Naive thymus-derived CD4-positive, alpha-beta T cell (primary cell): ENCODE results near the gene CABP4. TPM values are rescaled to one million over a fixed set of nuclear protein-coding genes. Genes with fewer than 3 reads are reported as not detected.

ENCODE experiments used
- ATAC-seq: fragments of 150-1000 bp; cut with Tn5 transposase; 2 replicates; pipeline ENCODE4 v1.10.0; 2021; ENCODE audit warnings: mild to moderate bottlenecking, moderate library complexity
- CTCF ChIA-PET: fragments of 350-600 bp; sonication (Branson Sonifier 250); formaldehyde crosslinking; loops from one replicate; lab custom pipeline; 2021; ENCODE audit warnings: antibody characterized with exemption; lab: Charles Lee
- POLR2A ChIA-PET: fragments of 350-600 bp; sonication (Branson Sonifier 250); formaldehyde crosslinking; loops from one replicate; lab custom pipeline; 2021; ENCODE audit warnings: antibody characterized with exemption, inconsistent platforms; lab: Charles Lee
- DNase-seq, 9 donors: peaks; one replicate each; pipeline versions ENCODE4 v3.0.0 to v3.0.0-alpha.2; 2020 to 2022; ENCODE audit warnings: mixed read lengths in 1 of 9
- H3K27ac ChIP-seq: one replicate; pipeline ENCODE4 v1.7.0; 2013; ENCODE audit warnings: mild to moderate bottlenecking, low read depth, low read length, moderate library complexity
- H3K27me3 ChIP-seq, 2 donors: one replicate each; pipeline ENCODE4 v1.7.0; 2013; ENCODE audit warnings: low read length in 2 of 2, mild to moderate bottlenecking in 2 of 2, moderate library complexity in 2 of 2; ENCODE audit not compliant: control insufficient read depth in 2 of 2, insufficient read depth in 2 of 2
- H3K36me3 ChIP-seq, 3 experiments: 1 replicate in 2 of 3; 2 replicates in 1 of 3; pipeline ENCODE4 v1.7.0; 2013; ENCODE audit warnings: low read length in 3 of 3, mild to moderate bottlenecking in 3 of 3, moderate library complexity in 1 of 3; ENCODE audit not compliant: insufficient read depth in 3 of 3, control insufficient read depth in 2 of 3
- H3K4me1 ChIP-seq, 2 donors: one replicate each; pipeline ENCODE4 v1.7.0; 2013; ENCODE audit warnings: low read length in 2 of 2, mild to moderate bottlenecking in 2 of 2, moderate library complexity in 1 of 2; ENCODE audit not compliant: control insufficient read depth in 2 of 2, insufficient read depth in 2 of 2
- H3K4me3 ChIP-seq: 2 replicates; pipeline ENCODE4 v1.7.0; 2013; ENCODE audit warnings: mild to moderate bottlenecking, low read length
- H3K9me3 ChIP-seq, 3 experiments: 1 replicate in 2 of 3; 2 replicates in 1 of 3; pipeline ENCODE4 v1.7.0; 2013; ENCODE audit warnings: low read length in 3 of 3; ENCODE audit not compliant: control insufficient read depth in 2 of 3
- H3K27ac Mint-ChIP-seq, 9 donors: one replicate each; pipeline ENCODE4 v1.8.0; 2020 to 2022; ENCODE audit warnings: mixed read lengths in 9 of 9, mild to moderate bottlenecking in 8 of 9, moderate library complexity in 5 of 9, inconsistent platforms in 2 of 9
- H3K27me3 Mint-ChIP-seq, 5 donors: one replicate each; pipeline ENCODE4 v1.8.0; 2021 to 2022; ENCODE audit warnings: mixed read lengths in 5 of 5, mild to moderate bottlenecking in 1 of 5
- H3K36me3 Mint-ChIP-seq, 5 donors: one replicate each; pipeline ENCODE4 v1.8.0; 2020 to 2022; ENCODE audit warnings: mixed read lengths in 5 of 5, mild to moderate bottlenecking in 3 of 5, inconsistent platforms in 1 of 5
- H3K4me1 Mint-ChIP-seq, 7 donors: one replicate each; pipeline ENCODE4 v1.8.0; 2020 to 2022; ENCODE audit warnings: mixed read lengths in 7 of 7, mild to moderate bottlenecking in 3 of 7, inconsistent platforms in 1 of 7
- H3K4me3 Mint-ChIP-seq, 10 donors: one replicate each; pipeline ENCODE4 v1.8.0; 2020 to 2022; ENCODE audit warnings: mild to moderate bottlenecking in 10 of 10, mixed read lengths in 10 of 10, moderate library complexity in 6 of 10, inconsistent platforms in 2 of 10
- H3K9me3 Mint-ChIP-seq, 11 donors: one replicate each; pipeline ENCODE4 v1.8.0; 2020 to 2022; ENCODE audit warnings: mixed read lengths in 11 of 11, mild to moderate bottlenecking in 4 of 11, inconsistent platforms in 1 of 11, moderate library complexity in 1 of 11
- intact Hi-C, 2 donors: fragments of 100-400 bp; cut with micrococcal nuclease; formaldehyde crosslinking; loops; one replicate each; pipeline ENCODE4 v1.15.1; 2023
- polyA plus RNA-seq, 2 donors: library from polyadenylated mRNA; unstranded; fragments of 300-500 nt; fragmentation: Illumina TruSeq; gene quantifications; one replicate each; pipeline ENCODE4 v1.2.3, GENCODE V29; 2021
- total RNA-seq, 6 experiments: library from RNA in 5 of 6; stranded (reverse) in 5 of 6; gene quantifications; 1 replicate in 5 of 6; 2 replicates in 1 of 6; pipeline ENCODE4 v1.2.3 and lab custom pipeline; 2021 to 2026

The CABP4 gene
- total and polyA plus RNA-seq, 7 experiments from 2014 or later: 1.2 to 17.1 (median 2.9) TPM

GRCh38 chr11:67499808-67500483 lies 44.8 kb downstream of the CABP4 start:
- Mint-ChIP-seq H3K4me3 (no peak overlapping the region), H3K27me3 (no peaks in the 10 kb centered on the region), H3K36me3 (peaks cover 8 to 25% (median 11%) of the 10 kb centered on the region in 5 donors), H3K27ac (peak overlapping the region in 2 of 9 donors; percentile 23 to 75), H3K9me3 (peaks cover 0 to 3% (median 0%) of the 10 kb centered on the region in 11 donors), H3K4me1 (peaks cover 10 to 27% (median 23%) of the 10 kb centered on the region in 7 donors)
- intact Hi-C loops: no loop called here
- peaks cover 0 to 71% (median 6%) of the 10 kb centered on the region in 3 experiments for H3K36me3 ChIP-seq
- no peak overlapping the region for H3K4me3 ChIP-seq
- CTCF ChIA-PET: interaction anchor here (0.6 kb wide), 1 partner anchor 16 kb away, joined by 3 read pairs; no protein-coding TSS in a partner anchor
- no peak for ATAC-seq
- H3K4me1 ChIP-seq: peaks cover 9 to 12% of the 10 kb centered on the region in 2 donors
- H3K27me3 ChIP-seq: no peaks in the 10 kb centered on the region
- H3K27ac ChIP-seq: no peak overlapping the region
- DNase-seq: no peak
- no peaks in the 10 kb centered on the region for H3K9me3 ChIP-seq
- POLR2A ChIA-PET: interaction anchor here (0.9 to 1.8 kb wide), 4 partner anchors 16 to 95 kb away, joined by 3 to 7 read pairs (median 4); partner anchors contain the start of genes AIP and PTPRCAP

- ATAC-seq: no peak
- POLR2A ChIA-PET: interaction anchor here (0.9 to 1.8 kb wide), 3 partner anchors 15 to 95 kb away, joined by 3 to 7 read pairs (median 3); partner anchors contain the start of gene PTPRCAP
- Mint-ChIP-seq H3K9me3 (peaks cover 0 to 3% (median 0%) of the 10 kb centered on the region in 11 donors), H3K4me3 (no peak overlapping the region), H3K27ac (peak overlapping the region in 1 of 9 donors; percentile 74), H3K27me3 (no peaks in the 10 kb centered on the region), H3K36me3 (peaks cover 8 to 25% (median 11%) of the 10 kb centered on the region in 5 donors), H3K4me1 (peaks cover 11 to 28% (median 24%) of the 10 kb centered on the region in 7 donors)
- peaks cover 0 to 66% (median 6%) of the 10 kb centered on the region in 3 experiments for H3K36me3 ChIP-seq
- CTCF ChIA-PET: interaction anchor here (0.6 kb wide), 1 partner anchor 16 kb away, joined by 3 read pairs; no protein-coding TSS in a partner anchor
- H3K4me1 ChIP-seq: peaks cover 11 to 14% of the 10 kb centered on the region in 2 donors
- intact Hi-C loops: no loop called here
- DNase-seq: no peak
- no peaks in the 10 kb centered on the region for H3K27me3 ChIP-seq
- no peaks in the 10 kb centered on the region for H3K9me3 ChIP-seq
- H3K4me3 ChIP-seq: no peak overlapping the region
- H3K27ac ChIP-seq: no peak overlapping the region
These were observed 45.3 kb downstream of the CABP4 start for GRCh38 chr11:67500484-67500821.

- peak overlapping the region in 1 of 10 donors; percentile 68 for H3K4me3 Mint-ChIP-seq
- peaks cover 0 to 60% (median 6%) of the 10 kb centered on the region in 3 experiments for H3K36me3 ChIP-seq
- no peak for ATAC-seq
These were observed 45.9 kb downstream of the CABP4 start for GRCh38 chr11:67500831-67501715.

GRCh38 chr11:67501854-67502253 lies 46.7 kb downstream of the CABP4 start:
- H3K4me3 ChIP-seq: no peak overlapping the region
- peaks cover 0 to 3% (median 0%) of the 10 kb centered on the region in 11 donors for H3K9me3 Mint-ChIP-seq
- peak overlapping the region in 1 of 10 donors; percentile 38 for H3K4me3 Mint-ChIP-seq
- no peaks in the 10 kb centered on the region for H3K27me3 ChIP-seq
- DNase-seq: no peak
- intact Hi-C loops: no loop called here
- peaks cover 25 to 28% of the 10 kb centered on the region in 2 donors for H3K4me1 ChIP-seq
- H3K36me3 ChIP-seq: peaks cover 0 to 56% (median 6%) of the 10 kb centered on the region in 3 experiments
- ChIA-PET CTCF (interaction anchor here (1.0 kb wide), 1 partner anchor 111 kb away, joined by 3 read pairs; no protein-coding TSS in a partner anchor), POLR2A (interaction anchor here (0.8 to 5.0 kb wide), 7 partner anchors 9 to 101 kb away, joined by 3 to 28 read pairs (median 3); partner anchors contain the start of genes AIP and PPP1CA)
- no peaks in the 10 kb centered on the region for H3K9me3 ChIP-seq
- no peak overlapping the region for H3K27ac ChIP-seq
- peaks cover 23 to 40% (median 37%) of the 10 kb centered on the region in 7 donors for H3K4me1 Mint-ChIP-seq
- peaks cover 8 to 30% (median 11%) of the 10 kb centered on the region in 5 donors for H3K36me3 Mint-ChIP-seq
- no peak overlapping the region for H3K27ac Mint-ChIP-seq
- no peak for ATAC-seq
- no peaks in the 10 kb centered on the region for H3K27me3 Mint-ChIP-seq

More at GRCh38 chr11:67500831-67501715, 45.9 kb downstream of the CABP4 start:
- intact Hi-C loops: no loop called here
- no peak for DNase-seq
- no peak overlapping the region for H3K27ac ChIP-seq
- Mint-ChIP-seq H3K4me1 (peaks cover 16 to 32% (median 30%) of the 10 kb centered on the region in 7 donors), H3K36me3 (peaks cover 8 to 25% (median 11%) of the 10 kb centered on the region in 5 donors), H3K27ac (peak overlapping the region in 5 of 9 donors; percentile 10 to 74 (median 49)), H3K27me3 (no peaks in the 10 kb centered on the region), H3K9me3 (peaks cover 0 to 3% (median 0%) of the 10 kb centered on the region in 11 donors)
- H3K27me3 ChIP-seq: no peaks in the 10 kb centered on the region
- no peaks in the 10 kb centered on the region for H3K9me3 ChIP-seq
- ChIA-PET CTCF (no interaction called here), POLR2A (interaction anchor here (0.8 to 1.7 kb wide), 4 partner anchors 8 to 18 kb away, joined by 3 to 9 read pairs (median 3); partner anchors contain the start of gene AIP)
- H3K4me3 ChIP-seq: no peak overlapping the region
- peaks cover 17 to 20% of the 10 kb centered on the region in 2 donors for H3K4me1 ChIP-seq

GRCh38 chr11:67502328-67502979 lies 47.3 kb downstream of the CABP4 start:
- Histone ChIP-seq H3K4me1 (peaks cover 31 to 34% of the 10 kb centered on the region in 2 donors), H3K36me3 (peaks cover 0 to 55% (median 6%) of the 10 kb centered on the region in 3 experiments), H3K27me3 (no peaks in the 10 kb centered on the region), H3K4me3 (no peak overlapping the region), H3K9me3 (no peaks in the 10 kb centered on the region), H3K27ac (no peak overlapping the region)
- ChIA-PET POLR2A (interaction anchor here (0.8 to 5.0 kb wide), 7 partner anchors 9 to 102 kb away, joined by 3 to 28 read pairs (median 3); partner anchors contain the start of genes AIP and PPP1CA), CTCF (interaction anchor here (0.5 to 1.0 kb wide), 2 partner anchors 110 to 111 kb away, joined by 3 read pairs; no protein-coding TSS in a partner anchor)
- H3K27me3 Mint-ChIP-seq: no peaks in the 10 kb centered on the region
- H3K4me3 Mint-ChIP-seq: peak overlapping the region; percentile 48 to 95 (median 76)
- peak overlapping the region in 7 of 9 donors; percentile 60 to 80 (median 72) for H3K27ac Mint-ChIP-seq
- intact Hi-C loops: no loop called here
- no peak for DNase-seq
- peaks cover 28 to 45% (median 43%) of the 10 kb centered on the region in 7 donors for H3K4me1 Mint-ChIP-seq
- ATAC-seq: no peak
- H3K36me3 Mint-ChIP-seq: peaks cover 8 to 34% (median 11%) of the 10 kb centered on the region in 5 donors
- H3K9me3 Mint-ChIP-seq: peaks cover 0 to 3% (median 0%) of the 10 kb centered on the region in 11 donors
